HG03575 (cell line): ENCODE measurements around the gene OSTF1.

Source experiments
- ATAC-seq: cut with Tn5 transposase; IDR thresholded peaks from one replicate; pipeline ENCODE4 v1.9.1; 2021; ENCODE audit not compliant: unreplicated experiment, insufficient number of reproducible peaks, low FRiP score; ENCODE audit errors: extremely low read depth

OSTF1 gene

GRCh38 chr9:75148561-75148960 is 60.2 kb downstream of the OSTF1 start:
- no peak for ATAC-seq

- no peak for ATAC-seq
Measured at GRCh38 chr9:75149841-75150241, 61.5 kb downstream of the OSTF1 start.

GRCh38 chr9:75150512-75150911 is 62.2 kb downstream of the OSTF1 start:
- no peak for ATAC-seq

GRCh38 chr9:75152416-75152815 is 64.1 kb downstream of the OSTF1 start:
- ATAC-seq: no peak

GRCh38 chr9:75156858-75157257 is 68.5 kb downstream of the OSTF1 start:
- no peak for ATAC-seq

DNA sequence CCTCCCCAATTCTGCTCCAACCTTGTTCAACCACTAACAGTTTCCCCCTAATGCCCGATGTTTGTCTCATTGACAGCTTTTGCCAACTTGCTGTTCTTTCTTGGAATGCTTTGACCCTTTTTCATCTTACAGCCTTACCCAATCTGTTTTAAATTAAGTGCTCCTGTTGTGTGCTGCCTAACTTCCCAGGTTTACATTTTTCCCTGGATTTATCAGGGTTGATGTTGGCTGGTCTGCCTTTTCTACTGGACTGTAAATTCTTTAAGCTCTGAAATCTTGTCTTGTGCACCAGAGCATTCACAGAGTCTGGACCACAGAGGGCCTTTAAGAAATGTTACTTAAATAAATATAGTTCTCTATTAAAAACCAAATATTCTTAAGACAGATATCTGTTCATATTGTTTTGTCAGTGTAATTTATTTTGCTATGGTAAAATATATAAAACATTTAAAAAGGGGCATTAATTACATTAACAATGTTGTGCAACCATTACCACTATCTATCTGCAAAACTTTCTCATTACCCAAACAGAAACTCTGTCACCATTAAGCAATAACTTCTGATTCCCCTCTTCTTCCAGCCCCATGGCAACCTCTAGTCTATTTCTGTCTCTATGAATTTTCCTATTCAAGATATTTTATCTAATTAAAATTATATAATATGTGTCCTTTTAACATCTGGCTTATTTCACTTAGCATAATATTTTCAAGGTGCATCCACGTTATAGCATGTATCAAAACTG is 73.0 kb downstream of the OSTF1 start:
- no peak for ATAC-seq

DNA sequence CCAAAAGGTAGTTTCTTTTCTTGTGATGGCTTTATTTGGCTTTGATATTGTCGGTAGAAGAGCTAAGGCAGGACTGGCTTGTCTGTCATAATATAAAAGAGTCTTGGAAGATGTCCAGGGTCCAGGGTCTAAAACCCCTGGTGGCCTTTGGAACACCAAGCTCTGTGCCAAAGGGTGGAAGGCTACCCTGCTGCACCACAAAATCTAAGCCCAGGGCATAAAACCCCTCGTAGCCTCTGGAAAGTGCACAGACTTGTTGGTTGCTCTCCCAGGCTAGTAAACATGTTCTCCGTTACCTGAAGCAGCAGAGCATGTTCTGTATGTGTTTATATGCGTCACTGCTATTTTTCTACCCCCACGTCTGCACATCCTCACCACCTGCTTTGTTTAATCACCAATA is 75.5 kb downstream of the OSTF1 start:
- ATAC-seq: no peak

- ATAC-seq: no peak
Measured at GRCh38 chr9:75164573-75164972, 76.3 kb downstream of the OSTF1 start.

- no peak for ATAC-seq
Measured at GRCh38 chr9:75167281-75167680, 79.0 kb downstream of the OSTF1 start.

GRCh38 chr9:75168270-75169178 is 80.2 kb downstream of the OSTF1 start:
- ATAC-seq: no peak

DNA sequence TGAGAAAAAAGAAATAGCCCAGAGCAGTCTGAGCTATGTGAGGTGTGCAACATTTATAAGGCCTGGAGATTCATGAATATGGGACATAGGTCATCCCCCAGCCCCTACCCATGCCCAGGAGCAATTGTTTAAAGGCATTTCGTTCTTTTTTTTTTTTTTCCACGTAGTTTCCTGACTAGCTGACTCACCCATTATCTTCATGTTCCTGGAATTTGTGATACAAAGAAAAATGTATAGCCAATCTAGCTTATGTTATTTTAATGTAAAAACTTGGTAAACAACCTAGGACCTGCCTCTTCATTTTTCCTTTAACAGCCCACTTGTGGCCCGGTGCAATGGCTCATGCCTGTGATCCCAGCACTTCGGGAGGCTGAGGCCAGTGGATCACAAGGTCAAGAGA is 81.3 kb downstream of the OSTF1 start:
- ATAC-seq: no peak

GRCh38 chr9:75170898-75171360 is 82.6 kb downstream of the OSTF1 start:
- no peak for ATAC-seq

DNA sequence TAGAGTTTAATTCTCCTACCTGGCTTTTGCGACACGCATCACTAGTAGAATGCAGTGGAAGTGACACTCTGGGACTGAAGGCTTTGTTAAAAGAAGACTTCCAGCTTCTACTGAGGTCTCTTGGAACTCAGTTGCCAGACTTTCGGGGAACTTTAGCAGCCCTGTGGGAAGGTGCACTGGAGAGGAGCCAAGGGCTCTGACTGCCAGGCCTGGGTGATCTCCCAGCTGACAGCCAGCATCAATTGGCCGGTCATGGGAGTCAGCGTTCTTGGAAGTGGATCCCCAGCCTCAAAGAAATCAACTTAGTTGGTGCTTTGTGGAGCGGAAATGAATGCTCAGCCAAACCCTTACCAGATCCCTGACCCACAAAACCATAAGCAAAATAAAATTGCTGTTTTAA is 87.1 kb downstream of the OSTF1 start:
- no peak for ATAC-seq

DNA sequence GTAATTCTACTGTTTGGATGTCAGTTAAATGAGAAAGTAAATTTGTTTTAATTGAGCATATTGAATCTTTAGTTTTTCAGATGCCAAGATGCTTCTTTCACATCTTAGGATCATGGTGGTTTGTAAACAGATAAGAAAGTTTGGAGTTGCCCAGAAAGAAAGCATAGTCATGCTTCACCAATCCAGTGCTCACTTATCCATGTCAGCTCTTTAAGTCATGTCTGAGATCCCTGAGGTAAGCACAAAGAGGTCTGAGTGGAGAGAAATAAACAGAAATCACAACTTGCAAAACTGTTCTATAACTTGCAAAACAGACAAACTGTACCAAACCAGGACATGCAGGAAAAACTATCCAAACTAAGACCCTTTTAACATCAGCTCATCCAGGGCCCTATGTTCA is 87.7 kb downstream of the OSTF1 start:
- ATAC-seq: no peak

GRCh38 chr9:75181750-75182149 is 93.4 kb downstream of the OSTF1 start:
- ATAC-seq: no peak

DNA sequence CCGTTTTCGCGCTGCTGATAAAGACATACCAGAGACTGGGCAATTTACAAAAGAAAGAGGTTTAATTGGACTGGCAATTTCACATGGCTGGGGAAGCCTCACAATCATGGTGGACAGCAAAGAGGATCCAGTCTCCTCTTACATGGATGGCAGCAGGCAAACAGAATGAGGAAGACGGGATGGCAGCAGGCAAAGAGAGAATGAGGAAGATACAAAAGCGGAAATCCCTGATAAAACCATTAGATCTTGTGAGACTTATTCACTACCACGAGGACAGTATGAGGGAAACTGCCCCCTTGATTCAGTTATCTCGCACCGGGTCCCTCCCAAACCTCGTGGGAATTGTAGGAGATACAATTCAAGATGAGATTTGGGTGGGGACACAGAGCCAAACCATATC is 95.0 kb downstream of the OSTF1 start:
- ATAC-seq: no peak

DNA sequence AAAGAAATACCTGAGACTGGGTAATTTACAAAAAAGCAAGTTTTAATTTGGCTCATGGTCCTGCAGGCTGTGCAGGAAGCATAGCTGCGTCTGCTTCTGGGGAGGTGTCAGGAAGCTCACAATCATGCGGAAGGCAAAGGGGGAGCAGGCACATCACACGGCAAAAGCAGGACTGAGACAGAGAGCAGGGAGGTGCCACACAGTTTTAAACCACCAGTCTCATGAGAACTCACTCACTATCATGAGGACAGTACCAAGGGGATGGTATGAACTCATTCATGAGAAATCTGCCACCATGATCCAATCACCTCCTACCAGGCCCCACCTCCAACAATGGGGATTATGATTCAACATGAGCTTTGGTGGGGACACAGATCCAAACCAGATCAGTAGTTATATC is 96.2 kb downstream of the OSTF1 start:
- ATAC-seq: no peak

GRCh38 chr9:75185585-75186170 is 97.4 kb downstream of the OSTF1 start:
- no peak for ATAC-seq

DNA sequence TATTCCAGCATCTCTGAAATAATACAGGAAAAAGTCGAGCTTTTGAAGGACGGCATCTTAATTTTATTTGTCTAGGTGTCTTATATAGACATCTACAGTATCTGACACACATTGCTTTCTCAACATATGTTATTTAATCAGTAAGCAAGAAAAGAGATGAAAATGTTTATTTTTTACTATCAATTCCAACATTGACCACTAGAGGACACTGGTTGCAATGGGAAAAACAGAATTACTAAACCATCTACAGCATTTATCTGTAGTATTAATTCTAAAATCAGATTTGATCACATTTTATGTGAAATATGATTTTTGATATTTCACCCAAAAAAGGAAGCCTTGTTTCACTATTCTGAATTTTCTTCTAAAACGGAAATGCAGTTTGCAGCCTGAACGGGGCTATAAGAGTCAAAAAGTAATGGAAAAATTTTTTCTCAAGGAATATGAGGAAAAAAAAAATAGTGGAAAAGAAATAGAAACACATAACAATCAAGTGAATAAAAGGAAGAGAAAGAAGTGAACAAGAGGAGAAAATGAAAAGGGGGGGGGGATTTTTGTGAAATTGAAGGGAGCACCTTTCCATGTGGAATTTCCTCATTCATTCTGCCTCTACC is 98.6 kb downstream of the OSTF1 start:
- ATAC-seq: no peak
